Tibial artery (tissue), 4 donors: Measurements from ENCODE around the gene TUNAR.

Source experiments
- DNase-seq, 2 donors: peaks; one replicate each; pipeline ENCODE4 v3.0.0-alpha.2; 2019
- H3K27ac ChIP-seq, 2 donors: fragments of 200-600 bp; sonication (generic) in 1 of 2; 1 replicate in 1 of 2; 2 replicates in 1 of 2; pipeline ENCODE4 v1.5.1; 2018 to 2019; ENCODE audit warnings: mild to moderate bottlenecking in 1 of 2
- H3K27me3 ChIP-seq, 2 donors: fragments of 200-600 bp; sonication (generic) in 1 of 2; one replicate each; pipeline versions ENCODE4 v1.5.1 to v1.6.0; 2016 to 2019
- H3K36me3 ChIP-seq, 3 donors: fragments of 200-600 bp; sonication (generic) in 2 of 3; one replicate each; pipeline ENCODE4 v1.5.1; 2016 to 2019; ENCODE audit warnings: mild to moderate bottlenecking in 2 of 3
- H3K4me1 ChIP-seq, 4 donors: fragments of 200-600 bp; sonication (generic) in 2 of 4; 1 replicate in 3 of 4; 2 replicates in 1 of 4; pipeline ENCODE4 v1.5.1; 2016 to 2019
- H3K4me3 ChIP-seq, 2 donors: fragments of 200-600 bp; sonication (generic) in 1 of 2; 1 replicate in 1 of 2; 2 replicates in 1 of 2; pipeline ENCODE4 v1.5.1; 2018 to 2019; ENCODE audit warnings: mild to moderate bottlenecking in 2 of 2
- H3K9me3 ChIP-seq, 3 donors: fragments of 200-600 bp; sonication (generic) in 1 of 3; one replicate each; pipeline ENCODE4 v1.5.1; 2016 to 2019
- intact Hi-C: fragments of 100-400 bp; cut with DNase I; formaldehyde crosslinking; loops from one replicate; pipeline ENCODE4 v1.15.0; 2023; ENCODE audit warnings: low total_unique reads
- TF ChIP-seq, protein P1 (sequence below), 2 experiments: fragments of 200-600 bp in 1 of 2; fragments of 450-650 bp in 1 of 2; IDR thresholded peaks; one replicate each; pipeline ENCODE4 v1.5.1; 2017 to 2019; ENCODE audit warnings: antibody characterized with exemption in 2 of 2, mild to moderate bottlenecking in 1 of 2, moderate library complexity in 1 of 2

TUNAR gene

DNA sequence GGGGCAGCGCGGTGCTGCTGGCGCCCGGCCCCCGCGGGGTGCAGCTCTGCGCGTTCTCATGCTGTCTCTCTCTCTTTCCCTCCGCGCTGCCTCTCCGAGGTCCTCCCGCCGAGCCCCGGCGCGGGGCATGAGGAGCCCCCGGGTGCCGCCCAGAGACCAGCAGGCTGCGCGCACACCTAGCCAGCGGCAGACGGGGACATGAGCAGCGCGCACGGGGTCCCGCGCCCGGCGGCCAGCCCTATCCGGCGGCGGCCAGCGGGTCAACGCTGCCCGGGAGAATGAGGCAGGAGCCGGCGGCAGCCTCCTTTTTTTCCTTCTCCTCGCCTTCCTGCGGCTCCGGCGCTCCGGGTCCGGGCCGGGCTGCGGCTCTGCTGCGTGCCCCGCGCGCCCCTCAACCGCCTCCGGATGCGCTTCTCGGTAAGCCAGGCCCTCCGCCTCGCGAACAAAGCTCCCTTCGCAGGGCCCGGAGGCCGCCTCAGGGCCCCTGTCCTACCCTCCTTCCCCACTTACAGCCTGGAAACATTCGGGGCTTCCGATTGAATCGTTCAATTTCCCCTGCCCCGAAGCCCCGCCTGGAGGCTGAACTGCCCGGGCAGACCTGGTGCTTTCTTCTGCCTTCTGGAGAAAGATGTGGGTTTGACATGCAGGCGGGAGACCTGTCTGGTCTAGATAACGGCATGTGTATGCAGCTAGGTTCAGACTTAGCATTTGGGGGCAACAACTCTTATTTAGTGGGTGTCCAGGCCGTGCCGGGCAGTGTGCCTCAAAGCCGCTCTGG lies at the start of gene TUNAR:
Gene TUNAR (plus strand): TSS at position 72 of the 778 bp plus-strand sequence.
- peaks cover 0 to 14% (median 14%) of the 10 kb centered on the region in 4 donors for H3K4me1 ChIP-seq
- intact Hi-C loops: no loop called here
- H3K36me3 ChIP-seq: no peaks in the 10 kb centered on the region
- no peak within 1 kb of the TSS for H3K27ac ChIP-seq
- peak within 1 kb of the TSS; percentile 26 to 48 for H3K4me3 ChIP-seq
- H3K9me3 ChIP-seq: no peaks in the 10 kb centered on the region
- DNase-seq: no peak
- TF ChIP-seq, protein P1, sequence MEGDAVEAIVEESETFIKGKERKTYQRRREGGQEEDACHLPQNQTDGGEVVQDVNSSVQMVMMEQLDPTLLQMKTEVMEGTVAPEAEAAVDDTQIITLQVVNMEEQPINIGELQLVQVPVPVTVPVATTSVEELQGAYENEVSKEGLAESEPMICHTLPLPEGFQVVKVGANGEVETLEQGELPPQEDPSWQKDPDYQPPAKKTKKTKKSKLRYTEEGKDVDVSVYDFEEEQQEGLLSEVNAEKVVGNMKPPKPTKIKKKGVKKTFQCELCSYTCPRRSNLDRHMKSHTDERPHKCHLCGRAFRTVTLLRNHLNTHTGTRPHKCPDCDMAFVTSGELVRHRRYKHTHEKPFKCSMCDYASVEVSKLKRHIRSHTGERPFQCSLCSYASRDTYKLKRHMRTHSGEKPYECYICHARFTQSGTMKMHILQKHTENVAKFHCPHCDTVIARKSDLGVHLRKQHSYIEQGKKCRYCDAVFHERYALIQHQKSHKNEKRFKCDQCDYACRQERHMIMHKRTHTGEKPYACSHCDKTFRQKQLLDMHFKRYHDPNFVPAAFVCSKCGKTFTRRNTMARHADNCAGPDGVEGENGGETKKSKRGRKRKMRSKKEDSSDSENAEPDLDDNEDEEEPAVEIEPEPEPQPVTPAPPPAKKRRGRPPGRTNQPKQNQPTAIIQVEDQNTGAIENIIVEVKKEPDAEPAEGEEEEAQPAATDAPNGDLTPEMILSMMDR (IDR thresholded peaks at IDR 0.05): no peak
- H3K27me3 ChIP-seq: peaks cover 0 to 56% of the 10 kb centered on the region in 2 donors

DNA sequence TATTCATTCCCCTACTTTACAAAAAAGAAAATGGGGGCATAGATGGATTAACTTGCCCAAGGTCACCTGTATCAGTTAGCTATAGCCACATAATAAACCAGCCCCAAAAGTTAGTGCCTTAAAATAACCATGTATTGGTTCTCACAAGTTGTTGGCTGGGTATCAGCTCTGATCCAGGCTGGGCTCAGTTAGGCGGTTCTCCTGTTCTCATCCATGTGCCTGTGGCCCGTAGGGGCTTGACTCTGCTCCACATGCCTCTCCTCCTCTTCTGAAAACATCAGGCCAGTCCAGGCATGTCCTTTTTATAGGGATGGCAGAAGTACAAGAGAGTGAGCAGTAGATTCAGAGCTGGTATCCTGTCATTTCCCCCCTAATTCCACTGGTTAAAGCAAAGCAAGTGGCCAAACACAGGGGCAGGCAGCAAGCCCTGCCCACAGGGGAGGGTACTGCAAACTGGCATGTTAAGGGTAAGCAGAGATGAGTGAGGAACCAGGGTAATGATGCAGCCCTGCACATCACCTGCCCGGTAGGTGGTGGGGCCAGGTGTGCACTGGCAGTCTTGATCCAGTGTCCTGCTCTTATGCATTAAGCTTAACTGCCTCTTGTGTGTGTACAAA lies 47.9 kb upstream of the TUNAR start:
- no peaks in the 10 kb centered on the region for H3K4me1 ChIP-seq
- TF ChIP-seq, protein P1 (IDR thresholded peaks at IDR 0.05): no peak
- no peaks in the 10 kb centered on the region for H3K36me3 ChIP-seq
- DNase-seq: no peak
- H3K4me3 ChIP-seq: no peak overlapping the region
- peaks cover 0 to 15% of the 10 kb centered on the region in 2 donors for H3K27me3 ChIP-seq
- intact Hi-C loops: no loop called here
- H3K9me3 ChIP-seq: no peaks in the 10 kb centered on the region
- no peak overlapping the region for H3K27ac ChIP-seq

DNA sequence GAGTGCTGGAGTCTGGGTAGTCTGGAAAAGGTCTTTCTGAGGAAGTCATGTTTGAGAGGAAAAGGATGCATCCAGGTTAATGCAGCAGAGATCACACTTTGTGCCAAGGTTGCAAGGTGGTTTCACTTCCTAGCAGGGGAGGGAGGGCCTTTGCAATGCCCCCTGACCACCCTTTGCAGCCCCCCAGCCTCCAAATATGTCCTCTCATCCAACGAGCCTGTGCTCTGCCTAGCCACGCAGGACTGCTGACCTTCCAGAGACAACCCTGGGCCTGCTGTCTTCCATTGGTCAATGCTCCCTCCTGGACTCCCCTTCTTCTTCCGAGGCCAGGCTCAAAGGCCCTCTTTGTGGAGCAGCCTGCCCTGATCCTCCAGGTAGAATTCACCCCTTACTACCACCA lies 47.3 kb upstream of the TUNAR start:
- no peaks in the 10 kb centered on the region for H3K36me3 ChIP-seq
- DNase-seq: no peak
- intact Hi-C loops: no loop called here
- H3K4me3 ChIP-seq: no peak overlapping the region
- TF ChIP-seq, protein P1 (IDR thresholded peaks at IDR 0.05): no peak
- H3K27ac ChIP-seq: no peak overlapping the region
- no peaks in the 10 kb centered on the region for H3K9me3 ChIP-seq
- peaks cover 0 to 19% of the 10 kb centered on the region in 2 donors for H3K27me3 ChIP-seq
- H3K4me1 ChIP-seq: no peaks in the 10 kb centered on the region

DNA sequence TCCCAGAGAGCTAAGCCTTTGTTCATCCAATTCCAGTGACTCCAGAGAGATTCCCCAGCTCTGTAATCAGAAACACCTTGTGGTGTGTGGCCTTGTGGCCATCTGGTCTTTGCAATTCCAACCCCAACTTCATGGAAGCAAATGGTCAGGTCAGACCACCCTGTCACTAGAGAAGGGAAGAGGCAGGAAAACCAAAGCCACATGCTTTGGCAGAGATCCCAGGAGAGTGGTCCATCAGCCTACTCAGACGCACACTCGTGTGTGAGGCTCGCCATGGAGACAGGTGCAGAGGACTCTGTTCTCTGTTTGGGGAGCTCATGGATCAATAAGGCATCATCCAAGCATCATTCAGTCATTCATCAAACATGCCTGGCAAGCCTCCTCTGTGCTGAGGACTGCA lies 46.2 kb upstream of the TUNAR start:
- H3K4me3 ChIP-seq: no peak overlapping the region
- H3K4me1 ChIP-seq: no peaks in the 10 kb centered on the region
- H3K27me3 ChIP-seq: peaks cover 0 to 19% of the 10 kb centered on the region in 2 donors
- no peak overlapping the region for H3K27ac ChIP-seq
- TF ChIP-seq, protein P1 (IDR thresholded peaks at IDR 0.05): no peak
- no peaks in the 10 kb centered on the region for H3K9me3 ChIP-seq
- intact Hi-C loops: no loop called here
- DNase-seq: no peak
- H3K36me3 ChIP-seq: no peaks in the 10 kb centered on the region

DNA sequence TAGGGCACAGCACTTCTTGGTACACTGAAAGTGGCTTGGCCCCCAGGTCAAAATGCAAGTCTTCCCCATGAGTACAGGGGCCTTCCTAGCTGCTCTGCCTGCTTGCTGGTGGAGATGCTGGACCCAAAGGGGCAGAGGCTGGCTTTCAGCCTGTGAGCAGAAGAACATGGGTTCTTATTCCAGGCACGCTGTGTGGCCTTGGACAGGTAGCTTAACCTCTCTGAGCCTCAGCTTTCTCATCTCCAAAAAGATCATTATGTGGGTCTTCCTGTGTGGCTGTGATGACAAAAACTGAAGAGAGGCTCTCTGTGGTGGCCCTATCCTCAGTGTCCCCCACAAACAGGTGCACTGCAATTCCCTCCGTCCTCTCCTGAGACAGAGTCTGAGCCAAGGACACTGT lies 45.6 kb upstream of the TUNAR start:
- no peaks in the 10 kb centered on the region for H3K4me1 ChIP-seq
- intact Hi-C loops: no loop called here
- no peaks in the 10 kb centered on the region for H3K9me3 ChIP-seq
- H3K36me3 ChIP-seq: no peaks in the 10 kb centered on the region
- no peak overlapping the region for H3K4me3 ChIP-seq
- no peak for DNase-seq
- H3K27ac ChIP-seq: no peak overlapping the region
- TF ChIP-seq, protein P1 (IDR thresholded peaks at IDR 0.05): no peak
- peaks cover 0 to 19% of the 10 kb centered on the region in 2 donors for H3K27me3 ChIP-seq
